ENCODE results near the gene TGIF2. TPM values are rescaled to one million over a fixed set of nuclear protein-coding genes. Genes with fewer than 3 reads are reported as not detected.

Gene TGIF2
- total and polyA plus RNA-seq, 2 of the 4 experiments (the other 2 are of a cell fraction) = 9.7 to 12.7 TPM

DNA sequence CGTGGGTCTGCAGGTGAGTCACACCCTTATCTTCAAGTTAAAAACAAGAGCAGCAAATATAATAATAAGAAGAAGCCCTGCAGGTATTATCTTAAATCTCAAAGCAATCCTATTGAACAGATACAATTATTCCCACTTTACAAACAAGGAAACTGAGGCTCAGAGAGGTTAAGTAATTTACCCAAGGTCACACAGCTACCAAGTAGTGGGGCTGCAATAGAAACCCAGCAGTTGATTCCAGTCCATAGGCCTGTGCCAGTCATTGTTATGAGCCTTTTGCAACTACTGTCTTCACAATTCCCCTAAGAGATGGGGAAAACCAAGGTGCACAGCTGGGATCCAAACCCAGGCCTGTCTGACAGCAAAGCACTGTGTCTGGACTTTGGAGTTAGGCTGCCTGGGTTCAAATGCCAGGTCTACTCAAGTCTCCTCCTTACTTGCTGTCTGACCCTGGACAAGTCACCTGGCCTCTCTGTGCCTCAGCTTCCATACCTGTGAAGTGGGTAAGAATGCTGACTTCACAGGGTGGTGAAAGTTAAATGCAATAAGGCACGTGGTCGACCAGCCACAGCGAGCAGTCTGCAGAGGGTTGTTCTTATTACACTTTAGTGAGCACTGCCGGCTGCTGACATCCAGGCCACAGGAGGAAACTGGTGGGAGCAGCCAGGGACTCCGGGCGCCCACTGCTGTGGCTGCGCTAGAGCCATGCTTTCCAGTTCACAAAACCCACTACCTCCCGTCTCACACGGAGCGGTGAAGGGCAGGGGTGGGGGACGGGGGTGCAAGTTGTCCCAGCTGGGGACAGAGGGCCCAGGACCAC lies 26.0 kb upstream of the TGIF2 start (continued):
- no peak for TF ChIP-seq USF2 (IDR thresholded peaks at IDR 0.05; ENCODE audit: low read depth, low read length)

- 80% methylated on average over 1 of the region's 12 CpGs; no CpG with 5 or more reads in 1 of the 2 experiments for WGBS, 2 experiments (ENCODE audit: extremely low coverage in 2 of 2, insufficient read length in 1 of 2)
- TF ChIP-seq MXI1 (IDR thresholded peaks at IDR 0.05; ENCODE audit: borderline replicate concordance, low read depth, low read length) (no peak), RAD21 (IDR thresholded peaks at IDR 0.05; ENCODE audit: low read length) (no peak), BHLHE40 (IDR thresholded peaks at IDR 0.05; ENCODE audit: low read depth, low read length) (no peak), SMC3 (IDR thresholded peaks at IDR 0.05; ENCODE audit: low read depth, low read length) (no peak), NFE2L2 (IDR thresholded peaks at IDR 0.05; ENCODE audit: low read depth, low read length) (no peak), RCOR1 (IDR thresholded peaks at IDR 0.05; ENCODE audit: insufficient replicate concordance, low read length) (no peak), CEBPB (IDR thresholded peaks at IDR 0.05; ENCODE audit: low read depth, low read length) (no peak), POLR2A (IDR thresholded peaks at IDR 0.05; ENCODE audit: low read depth, low read length) (no peak), FOS (IDR thresholded peaks at IDR 0.05; ENCODE audit: low read depth, low read length) (no peak), MAZ (IDR thresholded peaks at IDR 0.05; ENCODE audit: borderline replicate concordance, low read depth, low read length) (no peak), MAFK (IDR thresholded peaks at IDR 0.05; ENCODE audit: low read depth, low read length) (no peak), CTCF (conservative IDR thresholded peaks at IDR 0.05; ENCODE audit: low read depth, low read length) (no peak), RFX5 (IDR thresholded peaks at IDR 0.05; ENCODE audit: low read depth, low read length) (no peak)
These were observed 25.4 kb upstream of the TGIF2 start for GRCh38 chr20:36548006-36548315.

More at GRCh38 chr20:36548006-36548315, 25.4 kb upstream of the TGIF2 start:
- no peak overlapping the region for H2AK5ac ChIP-seq (ENCODE audit: low read depth, low read length)
- H2BK20ac ChIP-seq (ENCODE audit: low read depth, low read length) = no peak overlapping the region
- H3K27ac ChIP-seq (ENCODE audit: insufficient read depth, low read length) = no peak overlapping the region
- H2BK5ac ChIP-seq (ENCODE audit: low read depth, low read length, poor library complexity, severe bottlenecking) = no peak overlapping the region
- peaks cover 15% of the 10 kb centered on the region for H3K4me1 ChIP-seq (ENCODE audit: control insufficient read depth, insufficient read depth, low read length)
- H3K4me3 ChIP-seq (ENCODE audit: insufficient read depth, low read depth, low read length) = no peak overlapping the region
- no peak overlapping the region for H2AFZ ChIP-seq (replicated peaks; ENCODE audit: low read length, poor library complexity)
- CTCF ChIA-PET = no interaction called here
- no peaks in the 10 kb centered on the region for H3K27me3 ChIP-seq (ENCODE audit: control insufficient read depth, insufficient read depth, low read length)
- dilution Hi-C loops (cut with HindIII; ENCODE audit: low sequenced_read_pairs, unreplicated experiment) (no loop called here), intact Hi-C loops (cut with micrococcal nuclease) (no loop called here), in situ Hi-C loops (cut with MboI; ENCODE audit: low sequenced_read_pairs) (no loop called here)
- no peak overlapping the region for H2BK120ac ChIP-seq (ENCODE audit: low read depth, low read length)
- no peak overlapping the region for H2BK15ac ChIP-seq (ENCODE audit: low read depth, low read length)
- no peak overlapping the region for H2AK9ac ChIP-seq (replicated peaks; ENCODE audit: low read depth, low read length, poor library complexity)
- ATAC-seq (ENCODE audit: low read depth) (no peak), DNase-seq (no peak)
- no peak overlapping the region for H3K4ac ChIP-seq (ENCODE audit: low read depth, low read length)
- peaks cover 18% of the 10 kb centered on the region for H3K9me1 ChIP-seq (ENCODE audit: insufficient read depth, low read length)
- no peak overlapping the region for H3K14ac ChIP-seq (replicated peaks; ENCODE audit: low read depth, low read length)
- H3K79me1 ChIP-seq (ENCODE audit: low read depth in 1 of 2, low read length in 2 of 2) = peaks cover 13 to 75% of the 10 kb centered on the region in 2 experiments; a peak in 3 of 4 replicates
- H3K4me2 ChIP-seq (ENCODE audit: low read depth, low read length) = no peak overlapping the region
- H4K20me1 ChIP-seq (ENCODE audit: insufficient read depth, low read length) = peaks cover 83% of the 10 kb centered on the region
- no peaks in the 10 kb centered on the region for H3K9me3 ChIP-seq (ENCODE audit: control insufficient read depth, insufficient read depth, low read length)
- no peak overlapping the region for H4K8ac ChIP-seq (ENCODE audit: low read depth in 2 of 2, low read length in 2 of 2)
- no TSS peak for BruUV-seq (replicated peaks)
- POLR2A ChIA-PET (ENCODE audit: unreplicated experiment) = interaction anchor here (0.6 to 0.7 kb wide), 2 partner anchors 11 to 140 kb away, joined by 3 to 8 read pairs; no protein-coding TSS in a partner anchor
- no peak overlapping the region for H4K91ac ChIP-seq (ENCODE audit: insufficient read depth, low read depth, low read length)
- H3K56ac ChIP-seq (ENCODE audit: extremely low read depth, insufficient read depth, low read length) = no peak overlapping the region
- no peak overlapping the region for H3K18ac ChIP-seq (ENCODE audit: low read depth, low read length)
- peaks cover 49% of the 10 kb centered on the region for H3K36me3 ChIP-seq (ENCODE audit: control insufficient read depth, insufficient read depth, low read length)
- no peak overlapping the region for H3K23ac ChIP-seq (ENCODE audit: low read depth, low read length)
- no peak overlapping the region for H3K9ac ChIP-seq (ENCODE audit: low read depth, low read length)
- no peak overlapping the region for H4K5ac ChIP-seq (ENCODE audit: low read depth, low read length)

Measured in IMR-90 (cell line).